Mesodermal cell (in vitro differentiated cells): ENCODE measurements around the gene SEMA4C.

Experiments used
- H3K27ac ChIP-seq: 2 replicates; pipeline ENCODE4 v1.7.0; 2013; ENCODE audit warnings: mild to moderate bottlenecking, low read depth, low read length, moderate library complexity; ENCODE audit not compliant: severe bottlenecking
- H3K36me3 ChIP-seq: 2 replicates; pipeline ENCODE4 v1.7.1; 2013; ENCODE audit warnings: mild to moderate bottlenecking, low read length, moderate library complexity; ENCODE audit not compliant: control insufficient read depth, insufficient read depth
- H3K4me1 ChIP-seq: one replicate; pipeline ENCODE4 v1.7.1; 2013; ENCODE audit warnings: mild to moderate bottlenecking, low read length; ENCODE audit not compliant: insufficient read depth, control insufficient read depth, poor library complexity, severe bottlenecking
- H3K4me3 ChIP-seq: 2 replicates; pipeline ENCODE4 v1.7.0; 2013; ENCODE audit warnings: low read length, control low read depth, mild to moderate bottlenecking; ENCODE audit not compliant: insufficient read depth, poor library complexity, severe bottlenecking; ENCODE audit errors: extremely low read depth
- H3K9me3 ChIP-seq: 2 replicates; pipeline ENCODE4 v1.7.1; 2013; ENCODE audit warnings: mild to moderate bottlenecking, low read length, moderate library complexity; ENCODE audit not compliant: control insufficient read depth
- WGBS, 2 experiments: methylation state at CpG; one replicate each; pipeline ENCODE4 v1.1.5; 2013; ENCODE audit warnings: missing lambda C conversion rate in 2 of 2; ENCODE audit not compliant: insufficient coverage in 2 of 2; 5-methylcytosine and 5-hydroxymethylcytosine counted together

Gene SEMA4C

DNA sequence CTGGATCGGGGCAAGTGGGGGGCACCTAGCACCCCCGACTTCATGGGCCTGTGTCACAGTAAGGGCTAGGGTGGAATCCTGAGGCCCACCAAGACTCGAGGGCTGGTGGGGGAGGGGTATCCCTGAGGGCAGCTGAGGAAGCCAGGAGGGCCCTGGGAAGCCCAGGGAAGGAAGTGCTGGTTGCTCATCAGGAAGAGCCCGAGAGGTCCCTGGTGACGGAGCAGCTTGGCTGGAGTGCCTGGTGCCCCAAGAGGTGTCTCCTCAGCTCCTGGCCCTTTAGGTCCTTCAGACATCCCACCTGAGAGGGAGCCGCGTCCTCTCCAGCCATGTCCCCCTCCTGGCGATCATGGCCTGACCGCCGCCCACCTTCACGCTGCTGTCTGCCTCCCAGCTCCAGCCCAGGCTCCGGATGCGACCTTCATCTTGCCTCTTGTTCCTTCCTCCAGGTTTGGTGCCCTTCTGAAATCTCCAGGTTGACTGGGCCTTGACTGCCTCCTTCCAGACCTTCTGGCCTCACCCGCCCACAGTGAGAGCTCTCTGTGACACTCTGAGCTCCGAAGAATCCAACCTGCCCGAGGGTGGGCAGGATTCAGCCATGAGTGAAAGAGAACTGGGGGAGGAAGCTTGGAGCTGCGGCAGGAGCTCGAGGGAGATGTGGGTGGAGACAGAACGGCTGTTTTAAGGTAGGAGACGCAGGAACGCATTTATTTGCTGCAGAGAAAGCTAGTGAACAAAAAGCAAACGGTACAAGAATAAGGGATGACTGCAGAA, 42.7 kb upstream of the SEMA4C start:
- 85 to 87% methylated on average over 16 to 21 of the region's 22 CpGs for WGBS, 2 experiments
- H3K4me3 ChIP-seq: no peak overlapping the region
- peaks cover 7% of the 10 kb centered on the region for H3K4me1 ChIP-seq
- H3K36me3 ChIP-seq: no peaks in the 10 kb centered on the region
- no peak overlapping the region for H3K27ac ChIP-seq
- peaks cover 3% of the 10 kb centered on the region for H3K9me3 ChIP-seq

DNA sequence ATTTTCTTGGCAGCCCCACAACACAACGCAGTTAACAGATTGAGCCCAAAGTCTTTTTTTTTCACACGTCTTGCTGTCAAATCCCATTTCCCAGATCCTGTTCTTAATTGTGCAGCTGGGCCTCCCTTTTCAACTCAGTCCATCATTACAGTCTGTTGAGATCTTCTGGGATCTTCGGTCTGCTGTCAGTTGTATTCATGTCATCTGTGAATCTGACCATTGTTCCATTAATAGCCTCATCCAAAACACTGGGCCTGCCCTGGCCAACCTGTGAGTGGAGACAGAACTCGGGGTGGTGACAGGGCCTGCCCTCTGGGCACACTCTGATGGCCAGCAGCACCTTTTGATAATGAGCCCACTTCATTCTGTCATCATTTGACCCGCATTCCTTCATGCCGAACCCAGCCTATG, 39.7 kb upstream of the SEMA4C start:
- Histone ChIP-seq H3K36me3 (no peaks in the 10 kb centered on the region), H3K4me3 (no peak overlapping the region), H3K9me3 (no peaks in the 10 kb centered on the region), H3K27ac (no peak overlapping the region), H3K4me1 (peaks cover 22% of the 10 kb centered on the region)
- WGBS, 2 experiments: 88 to 92% methylated on average over 4 to 6 of the region's 6 CpGs

DNA sequence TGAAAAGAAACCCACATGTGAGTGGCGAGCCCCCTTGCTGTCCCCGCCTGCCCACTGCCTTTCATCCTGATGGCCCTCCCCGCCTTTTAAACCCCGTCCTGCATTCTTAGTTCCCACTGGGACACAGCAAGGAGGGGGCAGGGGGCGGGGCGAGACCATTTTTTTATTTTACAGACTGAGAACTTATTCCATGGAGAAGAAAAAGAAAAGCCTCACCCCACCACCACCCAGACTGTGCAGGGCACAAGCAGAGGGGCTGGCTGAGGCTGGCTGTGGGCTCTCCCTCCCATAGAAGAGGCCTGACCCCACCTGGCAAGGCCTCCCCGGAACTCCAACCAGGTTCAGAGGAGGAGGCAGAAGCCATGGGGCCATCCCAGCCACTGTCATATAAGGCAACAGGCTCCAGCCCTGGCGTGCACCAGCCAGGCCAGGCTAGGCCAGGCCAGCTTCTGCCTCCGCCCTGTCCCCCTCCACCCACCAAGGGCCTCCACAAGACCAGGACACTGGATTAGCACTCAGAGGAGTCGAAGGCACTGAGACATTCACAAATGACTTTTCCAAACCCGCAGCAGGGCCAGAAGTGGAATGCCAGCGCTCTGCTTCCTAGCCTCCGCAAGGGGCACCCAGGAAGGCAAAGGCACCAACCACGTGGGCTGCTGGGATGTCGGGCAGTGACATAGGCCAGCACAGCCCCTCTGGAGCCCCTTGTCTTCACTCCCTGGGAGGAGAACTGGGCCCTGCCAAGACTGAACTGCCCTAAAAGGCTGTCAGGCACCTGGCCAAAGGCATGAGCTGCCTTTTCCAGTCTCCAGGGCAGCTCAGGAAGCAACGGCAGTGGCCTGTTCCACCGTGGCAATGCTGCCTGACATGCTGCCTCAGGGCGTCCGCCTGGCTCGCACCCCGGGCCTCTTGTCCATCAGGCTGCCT, 37.5 kb upstream of the SEMA4C start:
- Histone ChIP-seq H3K4me3 (peak overlapping the region; percentile 16), H3K27ac (peak overlapping the region; percentile 81), H3K36me3 (no peaks in the 10 kb centered on the region), H3K4me1 (peaks cover 20% of the 10 kb centered on the region), H3K9me3 (no peaks in the 10 kb centered on the region)
- 42 to 43% methylated on average over 15 to 17 of the region's 21 CpGs for WGBS, 2 experiments

DNA sequence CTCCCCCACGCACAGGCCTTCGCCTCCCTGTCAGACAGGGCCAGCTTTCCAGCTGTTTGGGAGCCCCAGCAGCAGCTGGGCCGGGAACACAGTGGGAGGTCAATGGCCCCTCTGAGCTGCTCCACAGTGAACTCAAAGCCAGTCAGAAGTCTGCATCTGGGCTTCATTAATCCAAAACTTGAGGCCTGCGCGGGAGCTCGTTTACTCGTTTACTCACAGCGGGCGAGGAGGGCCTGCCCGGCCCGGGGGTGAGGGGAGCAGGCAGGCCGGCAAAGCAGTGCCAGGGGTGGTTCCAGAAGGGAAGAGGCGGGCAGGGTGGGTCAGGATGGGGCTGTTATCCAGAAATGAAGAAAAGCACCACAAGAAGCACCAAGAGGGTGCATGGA, 36.8 kb upstream of the SEMA4C start:
- WGBS, 2 experiments: 32 to 33% methylated on average over 10 to 12 of the region's 13 CpGs
- Histone ChIP-seq H3K27ac (peak overlapping the region; percentile 81), H3K9me3 (no peaks in the 10 kb centered on the region), H3K36me3 (no peaks in the 10 kb centered on the region), H3K4me1 (peaks cover 15% of the 10 kb centered on the region), H3K4me3 (peak overlapping the region; percentile 16)

DNA sequence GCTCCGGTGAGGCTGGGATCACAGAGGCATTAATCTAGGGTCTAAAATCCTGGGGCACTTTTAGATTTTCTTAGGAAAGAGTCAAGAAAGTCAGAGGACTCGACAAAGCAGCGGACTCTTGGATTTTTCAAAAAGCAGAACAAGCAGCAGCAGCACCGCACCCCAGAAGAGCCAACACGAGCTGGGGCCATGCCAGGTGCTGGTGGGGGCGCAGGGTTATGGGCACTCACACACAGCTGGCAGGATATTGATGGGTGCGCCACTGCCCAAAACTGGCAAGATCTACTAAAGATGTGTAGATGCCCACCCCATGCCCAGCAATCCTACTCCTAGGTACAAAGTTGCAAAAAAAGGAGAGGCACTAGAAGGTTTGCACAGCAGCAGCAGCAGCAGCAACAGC, 33.9 kb upstream of the SEMA4C start:
- Histone ChIP-seq H3K4me1 (peaks cover 15% of the 10 kb centered on the region), H3K27ac (no peak overlapping the region), H3K36me3 (no peaks in the 10 kb centered on the region), H3K4me3 (no peak overlapping the region), H3K9me3 (no peaks in the 10 kb centered on the region)
- WGBS, 2 experiments: 97 to 99% methylated on average over 6 to 7 of the region's 7 CpGs

DNA sequence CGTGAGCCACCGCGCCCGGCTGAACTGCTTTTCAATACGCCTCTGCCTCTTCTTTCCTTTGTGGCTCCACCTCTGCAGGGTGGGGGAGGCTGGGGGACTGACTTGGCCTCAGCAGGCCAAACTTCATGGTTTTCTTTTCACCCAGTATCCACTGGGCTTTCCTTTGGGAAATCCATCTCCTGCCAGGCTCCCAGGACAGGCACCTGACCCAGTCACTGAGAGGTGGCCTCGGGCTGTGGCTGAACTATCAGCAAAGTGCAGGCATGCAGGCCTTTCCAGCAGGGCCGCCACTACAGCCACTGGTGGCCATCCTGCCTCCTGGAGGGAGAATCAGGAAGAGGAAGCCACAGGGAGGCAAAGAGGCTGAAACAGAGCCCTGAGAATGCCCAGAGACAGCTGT, 33.4 kb upstream of the SEMA4C start:
- H3K36me3 ChIP-seq: no peaks in the 10 kb centered on the region
- H3K9me3 ChIP-seq: no peaks in the 10 kb centered on the region
- H3K4me1 ChIP-seq: peaks cover 15% of the 10 kb centered on the region
- H3K27ac ChIP-seq: no peak overlapping the region
- 81 to 92% methylated on average over 3 to 7 of the region's 7 CpGs for WGBS, 2 experiments
- no peak overlapping the region for H3K4me3 ChIP-seq

DNA sequence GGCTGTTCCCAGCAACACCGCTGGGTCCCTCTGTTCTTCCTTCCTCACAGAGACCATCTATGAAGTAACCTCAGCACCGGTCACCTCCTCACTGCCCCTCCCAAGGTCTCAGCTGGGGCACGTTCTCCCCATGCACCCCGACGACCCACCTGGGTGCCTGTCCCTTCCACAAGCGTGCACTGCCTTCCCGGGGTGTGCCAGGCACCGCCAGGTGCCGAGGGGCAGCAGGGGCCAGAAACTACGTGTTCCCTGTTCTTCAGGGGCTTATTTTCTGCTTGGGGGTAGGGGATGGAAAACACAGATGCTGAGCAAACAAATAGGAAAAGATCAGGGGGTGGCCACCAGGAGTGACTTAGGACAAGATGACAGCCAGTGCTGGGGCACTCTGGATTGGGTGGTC, 30.4 kb upstream of the SEMA4C start:
- WGBS, 2 experiments: 84 to 93% methylated on average over 5 to 6 of the region's 10 CpGs
- Histone ChIP-seq H3K4me1 (peaks cover 7% of the 10 kb centered on the region), H3K36me3 (no peaks in the 10 kb centered on the region), H3K27ac (no peak overlapping the region), H3K9me3 (no peaks in the 10 kb centered on the region), H3K4me3 (no peak overlapping the region)

DNA sequence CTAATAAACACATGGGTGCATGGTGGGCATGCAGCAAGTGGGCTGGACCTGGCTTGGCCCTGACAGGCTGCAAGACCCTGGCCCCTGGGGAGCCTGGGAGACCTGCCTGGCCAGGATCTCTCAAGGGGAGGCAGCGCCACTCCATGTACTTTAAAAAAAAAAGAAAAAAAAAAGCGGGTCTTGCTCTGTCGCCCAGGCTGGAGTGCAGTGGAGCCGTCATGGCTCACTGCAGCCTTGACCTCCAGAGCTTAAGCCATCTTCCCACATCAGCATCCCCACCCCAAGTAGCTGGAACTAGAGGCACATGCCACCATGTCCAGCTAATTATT, 29.5 kb upstream of the SEMA4C start:
- WGBS, 2 experiments: 94 to 97% methylated on average over 2 to 3 of the region's 4 CpGs
- Histone ChIP-seq H3K9me3 (no peaks in the 10 kb centered on the region), H3K27ac (no peak overlapping the region), H3K4me1 (peaks cover 9% of the 10 kb centered on the region), H3K36me3 (no peaks in the 10 kb centered on the region), H3K4me3 (no peak overlapping the region)

DNA sequence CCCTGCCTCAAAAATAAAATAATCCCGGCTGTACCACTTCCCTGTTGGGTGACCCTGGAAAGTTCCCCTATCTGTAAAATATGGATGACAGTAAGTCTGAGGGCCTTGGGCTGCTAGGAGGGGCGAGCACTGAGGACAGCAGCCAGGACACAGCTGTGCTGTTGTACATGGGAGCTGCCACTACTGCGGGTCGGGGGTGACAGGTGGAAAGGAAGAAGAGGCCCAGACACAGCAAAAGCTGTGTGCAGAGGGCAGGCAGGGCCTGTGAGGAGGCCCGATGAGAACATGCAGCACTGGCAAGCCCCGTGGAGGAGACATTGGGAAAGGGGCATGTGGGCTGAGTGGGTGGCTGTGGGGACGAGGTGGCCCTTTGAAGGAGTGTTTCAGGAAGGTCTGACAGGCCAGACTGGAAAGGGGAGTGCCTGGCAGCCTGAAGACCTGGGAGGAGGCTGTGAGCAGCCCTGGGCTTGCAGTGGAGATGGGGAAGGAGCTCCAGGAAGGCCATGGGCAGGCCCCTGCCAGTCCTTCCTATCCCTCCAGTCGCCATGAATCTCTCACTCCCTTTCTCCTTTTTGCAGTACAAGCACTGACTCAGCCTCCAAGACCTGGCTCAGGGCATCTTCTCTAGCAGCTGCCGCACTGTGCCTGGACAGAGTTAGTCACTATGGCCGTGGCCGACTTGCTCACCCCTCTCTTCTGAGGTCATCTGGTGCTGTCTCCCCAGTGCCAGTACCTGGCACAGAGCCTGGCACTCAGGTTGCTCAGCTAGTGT, 28.9 kb upstream of the SEMA4C start:
- Histone ChIP-seq H3K36me3 (no peaks in the 10 kb centered on the region), H3K4me1 (peaks cover 9% of the 10 kb centered on the region), H3K4me3 (no peak overlapping the region), H3K9me3 (no peaks in the 10 kb centered on the region), H3K27ac (no peak overlapping the region)
- 87 to 88% methylated on average over 9 to 10 of the region's 11 CpGs for WGBS, 2 experiments

DNA sequence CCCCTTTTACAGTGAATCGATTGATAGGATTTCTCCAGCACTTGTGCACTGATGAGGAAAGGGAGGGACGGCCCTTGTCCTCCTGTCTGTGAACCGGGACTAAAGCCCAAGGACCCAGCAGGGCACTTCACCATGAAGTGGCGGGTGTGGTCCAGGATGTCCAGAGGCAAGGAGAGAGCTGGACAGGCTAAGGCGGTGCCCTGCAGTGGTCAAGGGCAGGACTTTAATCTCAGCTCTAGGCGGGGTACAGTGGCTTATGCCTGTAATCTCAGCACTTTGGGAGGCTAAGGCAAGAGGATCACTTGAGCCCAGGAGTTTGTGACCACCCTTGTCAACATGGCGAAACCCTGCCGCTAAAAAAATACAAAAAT, 28.2 kb upstream of the SEMA4C start:
- H3K9me3 ChIP-seq: no peaks in the 10 kb centered on the region
- H3K36me3 ChIP-seq: no peaks in the 10 kb centered on the region
- WGBS, 2 experiments: 92 to 94% methylated on average over 7 to 8 of the region's 8 CpGs
- no peak overlapping the region for H3K4me3 ChIP-seq
- no peak overlapping the region for H3K27ac ChIP-seq
- H3K4me1 ChIP-seq: peaks cover 9% of the 10 kb centered on the region
